GM23338 (cell line): ENCODE measurements around the gene SLC39A11. TPM values are rescaled to one million over a fixed set of nuclear protein-coding genes. Genes with fewer than 3 reads are reported as not detected.

ENCODE experiments used
- ATAC-seq: fragments of 200-7000 bp; cut with Tn5 transposase; 3 replicates; pipeline ENCODE4 v1.9.1; 2020
- DNase-seq: peaks from one replicate; pipeline ENCODE4 v3.0.0-alpha.2; 2015; ENCODE audit warnings: low spot score
- H2AFZ ChIP-seq: fragments of 200-600 bp; sonication (generic); 2 replicates; pipeline ENCODE4 v1.8.0; 2016; ENCODE audit warnings: antibody characterized with exemption, mild to moderate bottlenecking, moderate library complexity
- H3F3A ChIP-seq: fragments of 200-600 bp; sonication (generic); replicated peaks from 2 replicates; pipeline ENCODE4 v1.8.0; 2017; ENCODE audit warnings: antibody characterized with exemption, mixed run types, low read depth
- H3K27ac ChIP-seq: fragments of 200-600 bp; sonication (generic); 2 replicates; pipeline ENCODE4 v1.6.1; 2016; ENCODE audit warnings: low read depth
- H3K27me3 ChIP-seq: fragments of 200-600 bp; sonication (generic); 2 replicates; pipeline ENCODE4 v1.8.0; 2016; ENCODE audit warnings: mild to moderate bottlenecking, mixed run types, moderate library complexity; ENCODE audit not compliant: insufficient read depth
- H3K36me3 ChIP-seq: fragments of 200-600 bp; sonication (generic); 2 replicates; pipeline ENCODE4 v1.8.0; 2016; ENCODE audit warnings: mild to moderate bottlenecking; ENCODE audit not compliant: insufficient read depth
- H3K4me1 ChIP-seq: fragments of 200-600 bp; sonication (generic); 2 replicates; pipeline ENCODE4 v1.8.0; 2016; ENCODE audit warnings: mild to moderate bottlenecking, moderate library complexity; ENCODE audit not compliant: insufficient read depth
- H3K4me2 ChIP-seq: fragments of 200-600 bp; sonication (generic); 2 replicates; pipeline ENCODE4 v1.7.1; 2017; ENCODE audit warnings: mixed run types
- H3K4me3 ChIP-seq: fragments of 200-600 bp; sonication (generic); 2 replicates; pipeline ENCODE4 v1.6.1; 2016; ENCODE audit warnings: mixed run types
- H3K79me2 ChIP-seq: fragments of 200-600 bp; sonication (generic); replicated peaks from 2 replicates; pipeline ENCODE4 v1.8.0; 2017; ENCODE audit warnings: mild to moderate bottlenecking; ENCODE audit not compliant: insufficient read depth
- H3K9me2 ChIP-seq: fragments of 200-600 bp; sonication (generic); 2 replicates; pipeline ENCODE4 v1.8.0; 2017; ENCODE audit not compliant: insufficient read depth
- H4K20me1 ChIP-seq: fragments of 200-600 bp; sonication (generic); replicated peaks from 2 replicates; pipeline ENCODE4 v1.8.0; 2017; ENCODE audit warnings: mild to moderate bottlenecking; ENCODE audit not compliant: insufficient read depth
- H3K27ac Mint-ChIP-seq: 2 replicates; pipeline ENCODE4 v1.8.0; 2020; ENCODE audit warnings: inconsistent platforms, mild to moderate bottlenecking, moderate library complexity, mixed read lengths
- H3K27me3 Mint-ChIP-seq: 3 replicates; pipeline ENCODE4 v1.8.0; 2022; ENCODE audit warnings: low read depth, mild to moderate bottlenecking, moderate library complexity, mixed read lengths, inconsistent platforms; ENCODE audit not compliant: insufficient read depth, poor library complexity
- H3K36me3 Mint-ChIP-seq: 3 replicates; pipeline ENCODE4 v1.8.0; 2021; ENCODE audit warnings: low read depth, mild to moderate bottlenecking, inconsistent platforms, moderate library complexity, mixed read lengths
- H3K4me1 Mint-ChIP-seq: 3 replicates; pipeline ENCODE4 v1.8.0; 2020; ENCODE audit warnings: mild to moderate bottlenecking, inconsistent platforms, mixed read lengths
- H3K4me3 Mint-ChIP-seq: 3 replicates; pipeline ENCODE4 v1.8.0; 2021; ENCODE audit warnings: moderate library complexity, mild to moderate bottlenecking, inconsistent platforms, mixed read lengths
- H3K9me3 Mint-ChIP-seq: 3 replicates; pipeline ENCODE4 v1.8.0; 2020; ENCODE audit warnings: moderate library complexity, mild to moderate bottlenecking, inconsistent platforms, mixed read lengths
- CTCF ChIP-seq, 2 experiments: fragments of 200-600 bp in 1 of 2; sonication (generic) in 1 of 2; conservative IDR thresholded peaks; 2 replicates each; pipeline versions ENCODE4 v1.5.1 to v1.6.1; 2016 to 2017; ENCODE audit warnings: antibody characterized with exemption in 2 of 2, low read depth in 2 of 2, mild to moderate bottlenecking in 2 of 2, moderate library complexity in 1 of 2
- EZH2phosphoT487 ChIP-seq: fragments of 200-600 bp; sonication (generic); IDR thresholded peaks from one replicate; pipeline ENCODE4 v1.8.1; 2018; ENCODE audit warnings: antibody characterized with exemption; ENCODE audit not compliant: unreplicated experiment
- NANOG ChIP-seq: IDR thresholded peaks from 2 replicates; pipeline ENCODE4 v1.6.1; 2016; ENCODE audit warnings: antibody characterized with exemption, borderline replicate concordance
- POLR2AphosphoS5 ChIP-seq: IDR thresholded peaks from 2 replicates; pipeline ENCODE4 v1.6.1; 2016; ENCODE audit warnings: antibody characterized with exemption, low read depth
- STAT1 ChIP-seq: IDR thresholded peaks from one replicate; pipeline ENCODE4 v1.6.1; 2016; ENCODE audit warnings: antibody characterized with exemption; ENCODE audit not compliant: unreplicated experiment
- ZNF114 ChIP-seq: fragments of 250-450 bp; sonication (Bioruptor Pico); IDR thresholded peaks from 2 replicates; pipeline ENCODE4 v1.5.0; 2020; ENCODE audit warnings: mild to moderate bottlenecking, moderate library complexity
- ZNF331 ChIP-seq: fragments of 250-450 bp; sonication (Bioruptor Pico); IDR thresholded peaks from 2 replicates; pipeline ENCODE4 v1.5.0; 2020; ENCODE audit warnings: low read depth, mild to moderate bottlenecking, moderate library complexity
- ZNF462 ChIP-seq: fragments of 250-450 bp; sonication (Bioruptor Pico); IDR thresholded peaks from 2 replicates; pipeline ENCODE4 v1.5.0; 2020; ENCODE audit warnings: mild to moderate bottlenecking, moderate library complexity
- polyA plus RNA-seq: library from polyadenylated mRNA; unstranded; fragments of >200 nt; fragmentation: Nextera tagmentation; extraction: Ambion mirVana; gene quantifications from 2 replicates; pipeline ENCODE4 v1.2.1, GENCODE V29; 2016
- total RNA-seq: library from RNA; depleted of rRNA; stranded (reverse); fragments of >200 nt; shearing (Covaris generic); gene quantifications from 2 replicates; pipeline ENCODE4 v1.2.3, GENCODE V29; 2014

Gene SLC39A11
- total and polyA plus RNA-seq, 2 experiments from 2014 or later: 10.8 to 18.1 TPM

- TF ChIP-seq ZNF462 (no peak), ZNF114 (no peak), CTCF (conservative IDR thresholded peaks at IDR 0.05; ENCODE audit: low read depth in 2 of 2) (no peak), POLR2AphosphoS5 (no peak), NANOG (no peak), ZNF331 (CRISPR knock-in tag) (no peak)
Measured at GRCh38 chr17:72696721-72697120, 395.8 kb downstream of the SLC39A11 start (continued).

GRCh38 chr17:72696156-72696555, 396.3 kb downstream of the SLC39A11 start:
- H3K4me3 Mint-ChIP-seq: no peak overlapping the region
- H3K36me3 ChIP-seq: no peaks in the 10 kb centered on the region
- no peak overlapping the region for H3K4me3 ChIP-seq
- no peak overlapping the region for H3K27ac ChIP-seq
- H3K36me3 Mint-ChIP-seq: no peaks in the 10 kb centered on the region; the same call in 2 of the 3 replicates
- no peak for ATAC-seq
- TF ChIP-seq STAT1 (no peak), ZNF114 (no peak), EZH2phosphoT487 (no peak), ZNF462 (no peak), NANOG (no peak)
- H3K4me2 ChIP-seq: no peak overlapping the region
- H3K4me1 Mint-ChIP-seq: no peaks in the 10 kb centered on the region
- no peak overlapping the region for H3K27ac Mint-ChIP-seq
- H3F3A ChIP-seq: no peaks in the 10 kb centered on the region
- H3K27me3 ChIP-seq: no peaks in the 10 kb centered on the region
- H4K20me1 ChIP-seq: no peaks in the 10 kb centered on the region
- H3K9me2 ChIP-seq: no peaks in the 10 kb centered on the region
- no peaks in the 10 kb centered on the region for H3K79me2 ChIP-seq
- H3K9me3 Mint-ChIP-seq: peaks cover 3% of the 10 kb centered on the region; the same call in 1 of the 3 replicates
- no peaks in the 10 kb centered on the region for H3K27me3 Mint-ChIP-seq
- no peaks in the 10 kb centered on the region for H3K4me1 ChIP-seq
- no peak overlapping the region for H2AFZ ChIP-seq
- no peak for DNase-seq
